NCI-H1105 (cell line): ENCODE data around the gene ARPC2.
"Not testable (repeated sequence)": the region's sequence is repeated elsewhere in the genome, so short reads cannot be mapped to it uniquely, and the experiment has no call there.

Experiments
- DNase-seq: peaks from one replicate; lab custom pipeline; 2025; lab: John Stamatoyannopoulos, UW

The ARPC2 gene

DNA sequence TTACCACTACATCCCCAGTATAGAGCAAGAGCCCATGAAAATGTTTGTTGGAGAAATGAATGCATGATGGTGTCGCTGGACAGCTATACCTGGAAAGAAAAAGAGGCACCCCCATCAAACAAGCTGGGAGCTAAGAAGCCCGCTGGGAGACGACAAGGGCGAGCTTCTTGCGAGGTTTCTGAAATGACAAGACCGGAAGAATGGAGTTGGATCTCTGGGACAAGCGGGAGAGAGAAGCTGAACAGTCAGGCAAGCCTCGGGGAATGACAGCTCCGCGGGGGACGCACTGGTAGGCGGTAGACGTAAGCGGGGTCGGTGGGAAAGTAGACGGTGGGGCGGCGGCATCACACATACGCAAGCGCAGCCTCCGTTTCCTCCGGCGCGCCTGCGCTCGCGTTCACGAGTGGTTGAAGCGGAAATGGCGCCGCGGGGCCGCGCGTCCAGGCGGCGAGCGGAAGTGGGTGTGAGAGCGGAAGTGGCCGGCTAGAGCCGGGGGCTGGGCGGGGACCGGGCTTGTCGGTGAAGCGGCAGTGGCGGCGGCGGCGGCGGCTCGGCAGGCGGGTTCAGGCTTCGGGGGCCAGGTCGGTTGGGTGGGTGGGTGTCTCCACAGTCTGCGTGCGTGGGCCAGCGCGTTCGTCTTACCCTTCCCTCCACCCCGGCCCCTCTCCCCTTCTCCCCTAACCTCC, at the start of gene ARPC2:
TSS of gene ARPC2 (plus strand) at position 516 of the 686 bp plus-strand sequence. CDS start 282 bp downstream, outside the sequence.
- peak; percentile 79 for DNase-seq

DNA sequence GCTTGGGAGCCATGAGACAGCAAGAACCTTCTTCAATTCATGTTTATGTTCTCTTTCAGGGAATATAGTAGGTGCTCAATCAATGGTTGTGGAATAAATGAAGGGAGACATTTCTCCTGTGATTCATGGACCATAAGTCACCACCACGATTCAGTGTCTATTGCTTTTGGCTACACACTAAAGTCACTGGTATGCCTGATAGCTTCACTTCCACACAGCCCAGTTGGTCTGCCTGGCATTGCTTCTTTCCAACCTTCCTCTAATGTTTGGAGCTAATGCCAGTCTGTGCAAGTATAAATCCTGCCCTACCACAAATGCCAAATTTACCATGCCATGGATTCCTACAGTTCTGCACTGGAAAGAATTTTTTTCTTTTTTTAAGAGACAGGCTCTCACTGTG, 49.0 kb upstream of the ARPC2 start:
- DNase-seq: no peak

DNA sequence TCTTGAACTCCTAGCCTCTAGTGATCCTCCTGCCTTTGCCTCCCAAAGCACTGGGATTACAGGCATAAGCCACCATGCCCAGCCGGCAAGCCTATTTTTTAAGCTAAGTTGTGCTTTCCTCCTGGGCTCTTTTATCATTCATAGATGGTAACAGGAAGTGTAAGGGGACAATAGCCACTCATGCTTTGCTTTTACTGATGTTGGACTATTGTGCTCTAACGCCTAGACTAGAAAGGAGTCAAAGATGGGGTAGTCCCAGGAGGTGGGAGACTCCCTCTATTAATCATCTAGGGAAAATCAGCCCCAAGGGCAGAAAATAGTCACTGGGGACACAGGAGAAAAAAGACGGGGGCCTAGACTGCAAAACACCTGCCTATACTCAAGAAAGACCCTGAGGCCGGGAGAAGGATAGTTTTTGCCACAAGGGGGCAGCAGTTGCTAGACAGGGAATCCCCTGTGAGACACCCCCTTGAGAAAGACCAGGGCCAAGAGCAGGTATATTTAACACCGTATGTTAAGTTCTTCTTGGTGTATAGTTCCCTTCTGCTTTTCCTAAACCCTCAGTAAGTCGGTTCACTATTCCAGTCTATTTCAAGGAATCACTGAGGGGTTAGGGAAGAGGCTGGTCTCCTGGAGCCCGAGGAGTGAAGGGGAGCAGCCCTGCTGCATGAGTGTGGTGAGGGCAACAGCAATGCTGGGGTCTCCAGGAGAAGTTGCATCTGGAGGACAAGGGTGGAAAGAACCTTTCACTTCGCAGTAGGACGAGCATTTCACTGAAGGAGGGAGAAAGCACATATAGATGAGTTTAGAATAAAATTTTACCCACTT, 48.1 kb upstream of the ARPC2 start:
- peak; percentile 0 for DNase-seq

DNA sequence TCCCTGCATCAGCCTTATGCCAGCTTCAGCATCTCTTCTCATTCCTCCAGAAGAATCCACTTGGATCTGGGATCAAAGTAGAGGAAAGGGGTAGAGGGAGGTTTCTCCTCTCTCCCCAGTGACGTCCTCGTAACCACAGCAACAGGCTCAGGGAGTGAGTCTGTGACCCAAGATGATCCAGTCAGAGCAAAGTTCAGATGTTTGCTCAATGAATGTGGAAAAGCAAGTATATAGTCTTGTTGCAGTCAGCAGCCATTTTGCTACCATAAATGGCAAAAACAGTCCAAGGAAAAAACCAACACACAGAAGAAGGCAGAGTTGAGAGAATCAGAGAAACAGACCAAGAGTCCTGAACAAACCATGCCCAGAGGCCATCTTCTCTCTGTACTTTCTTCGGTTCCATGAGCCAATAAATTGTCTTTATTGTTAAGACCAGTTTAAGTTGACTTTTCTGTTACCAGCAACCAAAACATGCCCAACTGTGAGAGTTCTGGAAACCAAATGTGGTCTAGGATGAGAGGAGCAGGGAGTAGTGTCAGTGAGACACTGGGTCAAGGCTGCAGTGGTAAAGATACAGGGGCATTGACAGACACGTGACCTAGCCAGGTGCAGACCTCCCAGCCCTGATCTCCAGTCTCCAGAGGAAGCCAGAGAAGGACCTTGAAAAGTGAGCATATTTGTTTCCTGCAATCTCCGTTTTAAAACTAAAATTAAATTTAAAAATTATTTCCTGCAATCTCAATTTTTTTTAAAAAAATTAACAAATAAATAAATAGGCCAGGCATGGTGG, 47.0 kb upstream of the ARPC2 start:
- no peak for DNase-seq

DNA sequence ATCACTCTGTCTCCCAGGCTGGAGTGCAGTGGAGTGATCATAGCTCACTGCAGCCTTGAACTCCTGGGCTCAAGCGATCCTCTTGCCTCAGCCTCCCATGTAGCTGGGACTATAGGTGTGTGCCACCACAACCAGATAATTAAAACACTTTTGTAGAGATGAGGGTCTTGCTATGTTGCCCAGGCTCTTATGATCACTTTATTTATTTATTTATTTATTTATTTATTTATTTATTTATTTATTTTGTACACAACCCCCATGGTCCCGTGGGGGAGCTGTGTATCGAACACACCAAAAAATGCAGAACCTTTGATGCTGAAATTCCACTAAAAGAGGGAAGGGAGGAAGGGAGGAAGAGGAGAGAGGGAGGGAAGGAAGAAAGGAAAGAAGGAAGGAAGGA, 45.2 kb upstream of the ARPC2 start:
- not testable (repeated sequence) for DNase-seq

DNA sequence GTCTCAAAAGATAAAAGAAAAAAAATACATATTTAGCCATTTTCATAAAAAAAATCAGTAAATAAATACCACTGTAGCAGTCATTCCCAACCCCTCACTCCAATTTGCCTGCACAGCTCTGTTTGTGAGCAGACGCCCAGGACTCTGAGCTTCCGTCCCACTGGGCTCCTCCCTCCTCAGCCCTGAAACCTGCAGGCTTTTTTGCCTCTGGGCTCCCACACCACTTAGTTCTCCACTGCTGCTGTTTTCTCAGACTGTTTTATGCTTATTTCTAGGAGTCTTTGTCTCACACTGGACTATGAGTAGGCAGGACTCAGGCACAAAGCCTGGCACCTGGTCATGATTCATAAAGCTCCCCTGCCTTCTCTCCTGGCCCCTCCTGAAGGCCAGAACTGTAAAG, 44.1 kb upstream of the ARPC2 start:
- no peak for DNase-seq

DNA sequence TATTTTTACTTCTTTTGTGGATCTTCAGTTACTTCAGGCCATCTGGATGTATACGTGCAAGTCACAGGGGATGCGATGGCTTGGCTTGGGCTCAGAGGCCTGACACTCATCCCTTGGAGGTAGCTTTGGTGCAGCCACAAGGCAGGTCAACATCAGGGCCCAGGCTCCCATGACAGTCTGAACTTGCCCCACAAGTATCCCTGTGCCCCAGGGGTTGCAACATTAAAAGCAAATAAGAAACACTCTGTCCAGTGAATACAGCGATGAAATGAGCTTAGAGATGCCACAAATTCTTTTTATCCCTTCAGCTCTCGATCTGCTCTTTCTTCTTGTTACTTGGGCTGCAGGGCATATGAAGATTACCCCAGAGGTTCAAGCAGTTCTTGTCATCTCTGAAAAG, 37.2 kb upstream of the ARPC2 start:
- DNase-seq: no peak

DNA sequence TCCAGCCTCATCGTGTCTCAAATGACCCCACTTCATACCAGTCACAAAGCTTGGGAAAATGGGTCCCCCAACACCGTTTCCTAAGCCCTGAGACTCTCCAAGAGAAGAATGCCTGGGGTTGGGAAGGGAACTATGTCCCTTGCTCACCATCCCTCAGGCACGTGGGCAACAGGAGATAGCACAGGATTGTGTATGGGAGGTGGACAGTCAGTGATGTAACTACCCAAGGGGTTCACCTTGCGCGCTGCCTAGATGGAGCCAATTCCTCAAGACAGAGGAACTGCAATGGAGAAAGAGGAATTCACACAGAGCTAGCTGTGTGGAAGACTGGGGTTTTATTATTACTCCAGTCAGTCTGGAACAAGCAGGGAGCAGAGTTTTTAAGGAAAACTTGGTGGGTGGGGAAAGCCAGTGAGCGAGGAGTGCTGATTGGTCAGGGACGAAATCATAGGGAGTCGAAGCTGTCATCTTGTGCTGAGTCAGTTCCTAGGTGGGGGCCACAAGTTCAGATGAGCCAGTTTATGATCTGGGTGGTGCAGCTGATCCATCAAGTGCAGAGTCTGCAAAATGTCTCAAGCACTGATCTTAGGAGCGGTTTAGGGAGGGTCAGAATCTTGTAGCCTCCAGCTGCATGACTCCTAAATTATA, 36.4 kb upstream of the ARPC2 start:
- no peak for DNase-seq

DNA sequence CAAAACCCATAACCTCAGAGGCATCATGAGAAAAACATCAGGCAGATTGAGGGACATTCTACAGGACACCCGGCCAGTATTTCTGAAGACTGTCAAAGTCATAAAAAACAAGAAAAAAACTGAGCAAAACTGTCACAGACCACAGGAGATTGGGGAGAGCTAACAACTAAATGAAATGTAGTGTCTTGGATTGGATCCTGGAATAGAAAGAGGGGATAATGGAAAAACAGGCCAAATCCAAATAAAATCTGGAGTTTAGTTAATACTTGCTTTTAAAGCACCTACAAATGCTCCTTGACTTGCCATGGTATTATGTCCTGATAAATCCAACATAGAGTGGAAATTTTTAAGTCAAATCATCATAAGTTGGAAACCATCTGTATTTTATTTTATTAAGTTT, 32.7 kb upstream of the ARPC2 start:
- DNase-seq: no peak

DNA sequence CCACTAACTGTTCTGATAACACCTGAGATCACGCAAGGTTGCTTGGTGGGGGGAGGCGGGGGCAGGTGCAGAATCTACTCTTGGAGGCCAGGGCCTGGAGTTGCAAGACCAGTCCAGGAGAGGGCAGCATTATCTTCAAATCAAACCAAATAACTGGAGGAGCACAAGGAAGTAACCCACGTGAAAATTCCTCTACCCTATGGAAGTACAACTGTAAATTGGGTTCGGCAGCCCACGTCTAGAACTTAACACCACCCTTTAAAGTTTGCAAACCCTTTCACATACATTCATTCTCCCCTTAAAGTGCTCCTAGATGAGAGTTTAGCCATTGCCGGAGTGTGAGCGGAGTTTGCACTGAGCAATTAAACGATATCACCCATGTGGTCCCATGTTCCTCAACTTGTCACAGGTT, 30.6 kb upstream of the ARPC2 start:
- DNase-seq: peak; percentile 41

DNA sequence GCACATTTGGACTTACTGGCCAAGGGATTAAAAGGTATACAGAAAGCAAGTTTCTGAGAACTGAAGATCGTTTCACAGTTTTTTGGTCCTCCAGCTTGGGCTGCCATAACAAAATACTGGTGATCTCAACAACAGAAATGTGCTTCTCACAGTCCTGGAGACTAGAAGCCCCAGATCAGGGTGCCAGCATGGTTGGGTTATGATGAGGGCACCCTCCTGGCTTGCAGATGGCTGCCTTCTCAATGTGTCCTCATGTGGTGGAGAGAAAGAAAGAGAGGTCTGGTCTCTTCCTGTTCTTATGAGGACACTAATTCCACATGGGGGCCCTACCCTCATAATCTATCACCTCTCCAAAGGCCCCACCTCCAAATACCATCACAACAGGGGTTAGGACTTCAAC, 30.1 kb upstream of the ARPC2 start:
- no peak for DNase-seq

DNA sequence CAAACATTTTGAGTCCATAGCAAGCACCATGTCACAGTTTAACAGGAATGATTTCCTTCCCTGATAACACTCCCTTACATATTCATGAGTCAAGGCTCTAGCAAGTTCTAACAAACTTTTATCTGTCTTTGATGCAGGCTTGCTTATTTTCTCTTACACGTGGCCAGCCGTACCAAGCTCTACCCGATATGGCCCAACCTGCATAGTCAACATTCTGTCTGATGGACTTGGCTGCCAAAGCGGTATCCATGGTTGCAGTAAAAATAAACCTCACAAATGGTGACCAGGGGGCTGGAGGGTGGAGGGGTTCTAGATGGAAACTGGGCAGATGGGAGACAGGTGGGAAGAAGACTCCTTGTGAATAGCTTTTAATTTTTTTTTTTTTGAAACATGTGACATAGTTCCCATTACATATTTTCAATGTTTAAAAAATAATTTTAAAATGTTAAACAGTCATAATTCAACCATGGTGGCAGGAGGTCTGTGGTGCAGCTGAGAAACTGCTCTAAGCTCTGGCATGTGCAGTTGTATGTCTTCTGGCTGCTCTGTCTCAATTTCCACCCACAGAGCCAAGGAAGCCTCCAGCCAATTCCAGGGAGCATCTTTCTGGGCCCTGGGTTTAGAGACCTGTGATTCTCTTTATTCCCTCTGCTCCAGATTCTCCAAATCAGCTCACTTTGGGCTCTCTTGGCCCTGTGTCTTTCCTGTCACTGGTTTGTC, 29.5 kb upstream of the ARPC2 start:
- DNase-seq: no peak

DNA sequence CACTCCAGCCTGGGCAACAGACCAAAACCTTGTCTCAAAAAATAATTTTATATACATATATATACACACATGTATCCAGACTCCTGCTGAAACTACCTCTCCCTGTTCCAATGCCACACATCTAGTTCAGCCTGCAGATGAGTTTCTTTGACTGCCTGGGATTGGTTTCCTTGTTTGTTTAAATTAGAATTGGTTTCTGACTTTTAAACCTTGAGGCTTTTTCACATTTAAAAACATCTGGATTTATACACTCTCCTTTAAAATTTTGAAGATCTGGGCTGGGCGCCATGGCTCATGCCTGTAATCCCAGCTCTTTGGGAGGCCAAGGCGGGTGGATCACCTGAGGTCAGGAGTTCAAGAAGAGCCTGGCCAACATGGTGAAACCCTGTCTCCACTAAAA, 28.5 kb upstream of the ARPC2 start:
- no peak for DNase-seq

DNA sequence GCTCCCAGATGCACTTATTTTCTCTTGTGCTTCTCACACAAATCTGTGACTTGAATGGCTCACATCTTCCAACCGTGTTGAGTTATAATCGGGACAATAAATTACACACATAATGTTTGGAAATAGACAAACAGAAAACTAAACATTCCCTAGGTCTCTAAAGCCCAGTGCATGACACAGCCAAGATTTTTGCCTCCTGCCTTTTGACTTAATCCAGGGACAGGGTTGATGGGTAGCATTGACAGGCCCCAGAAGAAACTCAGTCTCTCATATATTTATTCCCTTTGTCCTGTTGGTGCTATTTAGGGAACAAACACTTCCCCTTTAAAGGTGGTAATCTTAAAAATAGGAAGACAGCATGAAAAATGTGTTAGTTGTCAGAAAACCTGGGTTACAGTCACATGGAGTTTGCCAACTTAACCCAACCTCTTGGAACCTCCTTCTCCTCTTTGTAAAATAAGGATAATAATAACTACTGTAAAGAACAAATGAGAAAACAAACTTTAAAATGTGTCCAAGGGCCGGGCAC, 24.0 kb upstream of the ARPC2 start:
- DNase-seq: no peak

DNA sequence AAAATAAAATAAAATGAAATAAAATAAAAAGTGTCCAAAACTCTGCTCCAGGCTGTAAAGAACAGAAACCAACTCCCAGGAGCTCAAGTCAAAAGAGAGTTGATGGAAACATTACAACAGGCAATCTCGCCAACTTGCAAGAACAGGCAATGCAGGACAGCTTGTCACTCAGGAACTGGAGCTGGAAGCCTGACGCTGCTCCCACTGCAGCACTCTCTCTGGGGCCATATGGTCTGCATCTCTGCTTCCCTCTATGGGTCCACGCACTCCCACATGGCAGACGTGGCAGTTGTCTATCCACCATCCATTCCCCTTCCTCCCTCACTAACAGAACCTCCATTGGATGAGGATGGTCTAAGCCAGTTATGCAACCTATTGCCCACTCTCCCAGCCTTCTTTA, 23.3 kb upstream of the ARPC2 start:
- no peak for DNase-seq

DNA sequence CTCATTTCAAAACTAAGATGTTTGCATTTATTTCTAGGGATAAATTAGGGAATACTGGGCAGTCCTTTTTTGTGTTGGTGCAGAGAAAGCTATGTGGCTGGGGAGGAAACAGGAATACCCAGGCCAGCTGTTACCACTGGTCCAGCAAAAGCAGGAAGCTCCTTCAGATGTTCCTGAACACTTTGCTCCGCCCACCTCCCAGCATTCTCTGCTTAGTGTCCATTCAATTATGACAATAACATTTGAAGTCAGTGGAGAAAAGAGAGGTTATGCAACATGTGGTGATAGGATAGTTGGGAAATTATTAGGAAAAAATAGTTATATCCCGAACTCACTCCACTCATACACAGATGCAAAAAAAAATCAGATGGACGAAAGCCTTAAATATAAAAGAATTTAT, 22.1 kb upstream of the ARPC2 start:
- no peak for DNase-seq

DNA sequence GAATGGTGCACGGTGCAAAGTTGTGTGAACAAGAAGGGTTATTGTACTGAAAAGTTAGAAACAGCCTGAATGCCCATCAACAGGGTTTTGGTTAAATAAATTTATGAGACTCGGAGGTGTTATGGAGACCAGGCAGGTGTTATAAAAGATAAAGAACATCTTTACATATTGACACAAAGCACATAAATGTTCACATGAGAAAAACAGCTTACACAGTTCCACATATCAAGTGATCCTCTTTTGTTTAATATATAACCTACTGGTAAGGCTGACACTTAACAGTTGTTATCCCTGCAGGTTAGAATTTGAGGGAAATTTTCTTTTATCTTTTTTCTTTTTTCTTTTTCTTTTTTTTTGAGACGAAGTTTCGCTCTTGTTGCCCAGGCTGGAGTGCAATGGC, 20.0 kb upstream of the ARPC2 start:
- DNase-seq: no peak

DNA sequence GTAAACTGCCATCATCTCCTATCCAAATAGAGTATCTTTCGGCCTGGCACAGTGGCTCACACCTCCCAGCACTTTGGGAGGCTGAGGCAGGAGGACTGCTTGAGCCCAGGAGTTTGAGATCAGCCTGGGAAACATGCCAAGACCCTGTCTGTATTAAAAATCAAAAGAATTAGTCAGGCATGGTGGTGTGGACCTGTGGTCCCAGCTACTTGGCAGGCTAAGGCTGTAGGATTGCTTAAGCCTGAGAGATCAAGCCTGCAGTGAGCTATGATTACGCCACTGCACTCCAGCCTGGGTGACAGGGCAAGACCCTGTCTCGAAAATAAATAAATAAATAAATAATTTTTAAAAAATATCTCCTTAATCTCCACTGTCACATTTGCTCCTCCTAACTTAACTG, 14.7 kb upstream of the ARPC2 start:
- no peak for DNase-seq

DNA sequence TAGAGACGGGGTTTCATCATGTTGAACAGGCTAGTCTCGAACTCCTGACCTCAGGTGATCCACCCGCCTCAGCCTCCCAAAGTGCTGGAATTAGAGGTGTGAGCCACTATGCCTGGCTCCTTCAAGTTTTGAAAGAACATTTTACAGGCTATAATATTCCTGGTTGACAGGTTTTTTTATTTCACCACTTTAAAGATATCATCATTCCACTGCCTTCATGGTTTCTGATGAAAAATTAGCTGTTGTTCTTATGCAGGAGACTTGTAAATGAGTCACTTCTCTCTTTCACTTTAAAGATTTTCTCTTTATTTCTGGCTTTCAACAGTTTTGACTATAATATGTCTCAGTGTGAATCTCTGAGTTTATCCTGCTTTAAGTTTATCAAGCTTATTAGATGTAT, 7.9 kb upstream of the ARPC2 start:
- no peak for DNase-seq

DNA sequence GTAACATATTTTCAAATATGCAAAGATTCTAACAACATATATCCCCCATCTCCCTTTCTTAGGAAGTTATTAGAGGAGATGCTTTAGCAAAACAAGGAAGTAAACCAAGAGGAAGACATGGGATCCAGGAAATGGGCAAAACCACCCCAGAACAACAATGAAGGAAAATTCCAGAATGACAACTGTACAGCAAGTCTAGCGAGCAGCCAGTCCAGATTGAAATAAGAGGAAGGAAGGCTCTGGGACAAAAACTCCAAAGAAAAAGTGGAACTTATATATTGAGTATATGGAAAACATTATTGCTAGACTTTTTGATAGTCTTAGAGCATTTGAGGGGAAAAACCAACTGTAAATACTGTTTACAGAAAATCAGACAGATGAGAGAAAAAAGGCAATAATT, 2.9 kb upstream of the ARPC2 start:
- no peak for DNase-seq

DNA sequence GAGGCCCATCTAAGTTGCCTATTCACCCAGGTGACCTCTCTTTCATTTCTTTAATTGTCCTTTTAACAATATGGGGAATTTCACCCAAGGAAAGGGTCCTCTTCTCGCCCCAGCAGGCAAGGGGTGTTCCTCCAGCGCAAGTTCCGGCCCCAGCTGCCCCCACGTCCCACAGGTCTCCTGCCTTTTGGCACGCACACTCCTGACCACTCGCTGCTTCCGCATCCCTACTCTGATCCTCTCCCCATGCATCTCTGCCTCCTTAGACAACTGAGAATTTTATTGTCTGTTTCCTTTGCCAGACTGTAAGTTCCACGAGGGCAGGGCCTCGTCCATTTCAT, 684 bp upstream of the ARPC2 start:
- DNase-seq: no peak
